AG04450 (cell line): ENCODE measurements around the gene ZNF689. TPM values are rescaled to one million over a fixed set of nuclear protein-coding genes. Genes with fewer than 3 reads are reported as not detected.
A peak's percentile ranks its signal among the peaks of the same experiment; 100 is the strongest.
"Not testable (repeated sequence)": the region's sequence is repeated elsewhere in the genome, so short reads cannot be mapped to it uniquely, and the experiment has no call there.

Source experiments
- CTCF ChIA-PET: fragments of 300-600, 350-600 bp; formaldehyde crosslinking; extraction: SDS; loops from one replicate; lab custom pipeline; 2022; ENCODE audit warnings: antibody characterized with exemption, inconsistent platforms; lab: Charles Lee
- POLR2A ChIA-PET: fragments of 350-600 bp; formaldehyde crosslinking; extraction: SDS; loops from one replicate; lab custom pipeline; 2021; ENCODE audit warnings: antibody characterized with exemption, inconsistent platforms; lab: Yijun Ruan, JAX
- DNase-seq: peaks from one replicate; pipeline ENCODE4 v3.0.0-alpha.2; 2011; ENCODE audit warnings: low read depth, low spot score
- H3K27ac ChIP-seq: one replicate; pipeline ENCODE4 v1.5.1; 2012; ENCODE audit warnings: low read depth, low read length, control low read depth
- H3K27me3 ChIP-seq: one replicate; pipeline ENCODE4 v1.6.0; 2012; ENCODE audit warnings: low read length; ENCODE audit not compliant: control insufficient read depth, insufficient read depth
- H3K4me3 ChIP-seq: 2 replicates; pipeline ENCODE4 v1.5.1; 2011; ENCODE audit warnings: mild to moderate bottlenecking, low read depth, low read length, control low read depth
- H3K9me3 ChIP-seq: 2 replicates; pipeline ENCODE4 v1.5.1; 2012; ENCODE audit warnings: low read length; ENCODE audit not compliant: control insufficient read depth, insufficient read depth
- polyA plus RNA-seq: library from polyadenylated mRNA; depleted of rRNA; stranded (reverse); fragments of >200 nt; gene quantifications from 2 replicates; pipeline ENCODE4 v1.2.3, GENCODE V29; 2011
- TF ChIP-seq, protein P1 (sequence below): IDR thresholded peaks from 2 replicates; pipeline ENCODE4 v1.5.1; 2011; ENCODE audit warnings: low read depth, low read length, control low read depth, inconsistent platforms

Gene ZNF689
- polyA plus RNA-seq, 1 experiment: 4.2 TPM

DNA sequence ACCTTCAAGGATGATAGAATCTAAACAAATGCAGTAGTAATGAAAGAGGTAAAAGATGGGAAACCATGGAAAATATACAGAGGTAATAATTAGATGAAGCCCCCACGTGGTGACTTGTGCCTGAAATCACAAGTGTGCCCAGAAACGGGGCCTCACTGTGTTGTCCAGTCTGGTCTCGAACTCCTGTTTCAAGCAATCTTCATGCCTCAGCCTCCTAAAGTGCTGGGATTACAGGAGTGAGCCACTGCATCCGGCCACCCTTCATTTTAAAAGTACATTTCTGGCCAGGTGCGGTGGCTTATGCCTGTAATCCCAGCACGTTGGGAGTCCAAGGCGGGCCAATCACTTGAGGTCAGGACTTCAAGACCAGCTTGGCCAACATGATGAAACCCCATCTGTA is 26.4 kb upstream of the ZNF689 start:
- no peak overlapping the region for H3K27ac ChIP-seq
- no peak overlapping the region for H3K4me3 ChIP-seq
- POLR2A ChIA-PET: interaction anchor here (0.6 to 0.7 kb wide), 3 partner anchors 10 to 226 kb away, joined by 3 to 5 read pairs (median 3); no protein-coding TSS in a partner anchor
- no peak for DNase-seq
- no peaks in the 10 kb centered on the region for H3K9me3 ChIP-seq
- no peaks in the 10 kb centered on the region for H3K27me3 ChIP-seq
- TF ChIP-seq, protein P1, sequence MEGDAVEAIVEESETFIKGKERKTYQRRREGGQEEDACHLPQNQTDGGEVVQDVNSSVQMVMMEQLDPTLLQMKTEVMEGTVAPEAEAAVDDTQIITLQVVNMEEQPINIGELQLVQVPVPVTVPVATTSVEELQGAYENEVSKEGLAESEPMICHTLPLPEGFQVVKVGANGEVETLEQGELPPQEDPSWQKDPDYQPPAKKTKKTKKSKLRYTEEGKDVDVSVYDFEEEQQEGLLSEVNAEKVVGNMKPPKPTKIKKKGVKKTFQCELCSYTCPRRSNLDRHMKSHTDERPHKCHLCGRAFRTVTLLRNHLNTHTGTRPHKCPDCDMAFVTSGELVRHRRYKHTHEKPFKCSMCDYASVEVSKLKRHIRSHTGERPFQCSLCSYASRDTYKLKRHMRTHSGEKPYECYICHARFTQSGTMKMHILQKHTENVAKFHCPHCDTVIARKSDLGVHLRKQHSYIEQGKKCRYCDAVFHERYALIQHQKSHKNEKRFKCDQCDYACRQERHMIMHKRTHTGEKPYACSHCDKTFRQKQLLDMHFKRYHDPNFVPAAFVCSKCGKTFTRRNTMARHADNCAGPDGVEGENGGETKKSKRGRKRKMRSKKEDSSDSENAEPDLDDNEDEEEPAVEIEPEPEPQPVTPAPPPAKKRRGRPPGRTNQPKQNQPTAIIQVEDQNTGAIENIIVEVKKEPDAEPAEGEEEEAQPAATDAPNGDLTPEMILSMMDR: no peak
- CTCF ChIA-PET: interaction anchor here (1.5 kb wide), 1 partner anchor 227 kb away, joined by 3 read pairs; no protein-coding TSS in a partner anchor

DNA sequence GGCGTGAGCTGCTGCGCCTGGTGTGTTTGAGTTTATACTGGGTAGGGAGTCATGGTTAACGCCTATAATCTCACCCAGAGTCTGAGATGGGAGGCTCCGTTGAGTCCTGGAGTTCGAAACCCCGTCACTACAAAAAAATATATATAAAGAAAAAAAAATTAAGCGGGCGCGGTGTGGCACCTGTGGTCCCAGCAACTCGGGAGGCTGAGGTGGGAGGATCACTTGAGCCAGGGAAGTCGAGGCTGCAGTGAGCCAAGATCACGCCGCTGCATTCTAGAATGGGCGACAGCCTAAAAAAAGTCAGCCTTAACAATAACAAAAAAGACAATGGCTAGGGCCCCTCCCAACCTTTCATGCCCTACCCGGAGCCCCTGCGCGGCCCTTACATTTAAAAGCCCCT is 23.3 kb upstream of the ZNF689 start:
- POLR2A ChIA-PET: interaction anchor here (0.5 to 1.0 kb wide), 5 partner anchors 8 to 568 kb away, joined by 3 to 9 read pairs (median 4); partner anchors contain the start of genes ALDOA, PRR14 and TBC1D10B
- Histone ChIP-seq H3K27ac (peak overlapping the region; percentile 78), H3K27me3 (no peaks in the 10 kb centered on the region), H3K9me3 (no peaks in the 10 kb centered on the region), H3K4me3 (peak overlapping the region; percentile 80)
- TF ChIP-seq, protein P1: no peak
- CTCF ChIA-PET: interaction anchor here (0.9 to 1.0 kb wide), 2 partner anchors 17 to 35 kb away, joined by 3 to 5 read pairs; no protein-coding TSS in a partner anchor
- no peak for DNase-seq

DNA sequence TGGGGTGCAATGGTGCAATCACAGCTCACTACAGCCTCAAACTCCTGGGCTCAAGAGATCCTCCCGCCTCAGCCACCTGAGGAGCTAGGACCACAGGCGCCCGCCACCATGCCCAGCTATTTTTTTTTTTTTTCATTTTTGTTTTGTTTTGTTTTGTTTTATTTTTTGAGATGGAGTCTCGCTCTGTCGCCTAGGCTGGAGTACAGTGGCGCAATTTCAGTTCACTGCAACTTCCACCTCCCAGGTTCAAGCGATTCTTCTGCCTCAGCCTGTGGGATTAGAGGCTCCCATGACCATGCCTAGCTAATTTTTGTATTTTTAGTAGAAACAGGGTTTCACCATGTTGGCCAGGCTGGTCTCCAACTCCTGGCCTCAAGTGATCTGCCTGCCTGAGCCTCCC is 22.3 kb upstream of the ZNF689 start:
- H3K4me3 ChIP-seq, DNase-seq, H3K9me3 ChIP-seq, H3K27ac ChIP-seq, H3K27me3 ChIP-seq: not testable (repeated sequence)
- POLR2A ChIA-PET: interaction anchor here (0.6 kb wide), 2 partner anchors 10 to 27 kb away, joined by 3 to 4 read pairs; no protein-coding TSS in a partner anchor
- CTCF ChIA-PET: interaction anchor here (0.8 to 1.1 kb wide), 3 partner anchors 97 to 202 kb away, joined by 3 to 4 read pairs (median 3); partner anchors contain the start of gene DCTPP1

DNA sequence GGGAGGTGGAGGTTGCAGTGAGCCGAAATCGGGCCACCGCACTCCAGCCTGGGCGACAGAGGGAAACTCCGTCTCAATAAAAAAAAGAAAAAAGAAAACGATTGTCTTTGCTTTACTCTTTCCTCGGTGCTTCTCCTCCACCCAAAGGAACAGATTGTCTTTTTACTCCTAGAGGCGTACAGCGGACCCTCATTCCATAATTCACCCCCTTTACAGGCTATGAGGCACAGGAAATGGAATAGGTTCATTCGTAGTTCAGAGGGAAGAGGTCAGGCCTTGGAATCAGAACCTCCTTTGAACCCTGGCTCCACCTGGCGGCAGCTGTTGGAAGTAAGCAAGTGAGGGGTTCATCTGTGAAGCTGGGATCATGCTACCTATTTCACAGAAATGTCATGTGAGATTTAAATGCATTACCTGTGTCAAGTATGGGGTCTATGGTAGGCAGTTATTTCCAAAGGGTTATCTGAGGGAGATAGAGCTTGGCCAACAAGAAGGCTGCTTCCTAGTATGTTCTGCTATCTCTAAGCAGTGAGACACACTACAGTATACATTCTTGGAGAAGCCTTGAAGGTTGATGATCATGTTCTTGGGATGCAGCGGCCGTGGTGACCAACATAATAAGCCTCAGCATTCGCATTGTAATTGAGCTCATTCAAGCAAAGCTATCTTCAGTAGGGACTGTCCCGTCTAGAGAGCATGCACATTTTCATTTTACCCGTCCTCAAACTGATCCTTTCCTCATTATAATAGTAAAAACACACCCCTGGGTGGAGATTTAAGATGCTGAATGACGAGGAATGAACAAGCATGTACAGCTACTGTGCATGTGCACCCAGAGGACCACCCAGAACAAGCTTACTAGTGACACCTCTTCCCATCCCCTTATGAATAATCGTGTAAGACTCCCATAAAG is 18.7 kb upstream of the ZNF689 start:
- Histone ChIP-seq H3K27me3 (peaks cover 5% of the 10 kb centered on the region), H3K27ac (no peak overlapping the region), H3K9me3 (peaks cover 10% of the 10 kb centered on the region), H3K4me3 (no peak overlapping the region)
- TF ChIP-seq, protein P1: peak; percentile 94
- peak; percentile 43 for DNase-seq
- POLR2A ChIA-PET: interaction anchor here (0.7 kb wide), 1 partner anchor 57 kb away, joined by 3 read pairs; no protein-coding TSS in a partner anchor
- CTCF ChIA-PET: interaction anchor here (0.7 to 3.9 kb wide), 23 partner anchors 13 to 546 kb away, joined by 3 to 45 read pairs (median 4); partner anchors contain the start of genes DCTPP1, ZNF747 and ZNF771

DNA sequence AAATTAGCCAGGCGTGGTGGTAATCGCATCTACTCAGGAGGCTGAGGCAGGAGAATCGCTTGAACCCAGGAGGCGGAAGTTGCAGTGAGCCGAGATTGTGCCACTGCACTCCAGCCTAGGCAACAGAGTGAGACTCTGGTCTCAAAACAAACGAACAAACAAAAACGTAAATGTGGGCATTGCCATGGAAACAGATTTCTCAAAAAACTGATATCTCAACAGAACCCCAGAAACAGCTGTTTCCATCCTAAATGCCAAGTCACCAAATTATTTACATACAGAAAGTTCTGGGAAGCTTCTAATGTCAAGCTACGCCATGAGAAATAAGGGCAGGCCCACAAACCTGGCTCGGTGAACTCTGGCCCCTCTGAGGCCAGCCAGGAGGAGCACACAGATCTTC is 16.0 kb upstream of the ZNF689 start:
- Histone ChIP-seq H3K27ac (no peak overlapping the region), H3K9me3 (peaks cover 14% of the 10 kb centered on the region), H3K4me3 (no peak overlapping the region), H3K27me3 (peaks cover 11% of the 10 kb centered on the region)
- TF ChIP-seq, protein P1: no peak
- ChIA-PET POLR2A (interaction anchor here (0.5 kb wide), 1 partner anchor 10 kb away, joined by 5 read pairs; no protein-coding TSS in a partner anchor), CTCF (no interaction called here)
- DNase-seq: no peak
